ENCODE measurements around the gene CDK14.

Gene CDK14

GRCh38 chr7:90672210-90672609 lies 76.1 kb downstream of the CDK14 start:
- no peaks in the 10 kb centered on the region for H3K4me1 ChIP-seq (ENCODE audit: control insufficient read depth, insufficient read depth, low read length, poor library complexity, severe bottlenecking)
- no peaks in the 10 kb centered on the region for H3K9me3 ChIP-seq (ENCODE audit: control insufficient read depth, low read length)
- no peak for DNase-seq
- no peaks in the 10 kb centered on the region for H3K36me3 ChIP-seq (ENCODE audit: control insufficient read depth, insufficient read depth, low read length)
- no peak overlapping the region for H3K27ac ChIP-seq (ENCODE audit: insufficient read depth, low read length, poor library complexity, severe bottlenecking)
- H3K27me3 ChIP-seq (replicated peaks; ENCODE audit: control insufficient read depth, insufficient read depth, low read length, poor library complexity, severe bottlenecking) = no peaks in the 10 kb centered on the region
- no peak overlapping the region for H3K4me3 ChIP-seq (ENCODE audit: insufficient read depth, low read depth, low read length, poor library complexity, severe bottlenecking)

DNA sequence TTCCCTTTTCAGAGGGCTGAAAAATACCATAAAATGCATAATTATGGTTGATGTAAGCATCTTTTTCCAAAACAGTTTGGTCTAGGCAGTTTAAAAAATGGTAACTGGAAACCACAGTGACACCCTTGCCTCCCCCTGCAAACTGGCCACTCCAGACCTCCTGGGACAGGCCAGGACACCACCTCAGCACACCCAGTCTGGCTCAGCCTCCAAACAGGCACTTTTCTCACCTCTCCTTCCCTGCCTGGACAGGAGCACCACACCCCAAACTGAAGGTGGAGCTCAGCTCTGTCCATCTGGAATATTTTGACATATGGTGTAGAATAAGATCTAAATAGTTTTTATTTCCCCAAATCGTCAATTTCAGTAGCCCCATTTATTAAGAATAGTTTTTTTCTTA lies 78.5 kb downstream of the CDK14 start:
- H3K4me3 ChIP-seq (ENCODE audit: insufficient read depth, low read depth, low read length, poor library complexity, severe bottlenecking) = no peak overlapping the region
- DNase-seq = no peak
- H3K36me3 ChIP-seq (ENCODE audit: control insufficient read depth, insufficient read depth, low read length) = no peaks in the 10 kb centered on the region
- no peaks in the 10 kb centered on the region for H3K27me3 ChIP-seq (replicated peaks; ENCODE audit: control insufficient read depth, insufficient read depth, low read length, poor library complexity, severe bottlenecking)
- no peak overlapping the region for H3K27ac ChIP-seq (ENCODE audit: insufficient read depth, low read length, poor library complexity, severe bottlenecking)
- H3K4me1 ChIP-seq (ENCODE audit: control insufficient read depth, insufficient read depth, low read length, poor library complexity, severe bottlenecking) = no peaks in the 10 kb centered on the region
- no peaks in the 10 kb centered on the region for H3K9me3 ChIP-seq (ENCODE audit: control insufficient read depth, low read length)

DNA sequence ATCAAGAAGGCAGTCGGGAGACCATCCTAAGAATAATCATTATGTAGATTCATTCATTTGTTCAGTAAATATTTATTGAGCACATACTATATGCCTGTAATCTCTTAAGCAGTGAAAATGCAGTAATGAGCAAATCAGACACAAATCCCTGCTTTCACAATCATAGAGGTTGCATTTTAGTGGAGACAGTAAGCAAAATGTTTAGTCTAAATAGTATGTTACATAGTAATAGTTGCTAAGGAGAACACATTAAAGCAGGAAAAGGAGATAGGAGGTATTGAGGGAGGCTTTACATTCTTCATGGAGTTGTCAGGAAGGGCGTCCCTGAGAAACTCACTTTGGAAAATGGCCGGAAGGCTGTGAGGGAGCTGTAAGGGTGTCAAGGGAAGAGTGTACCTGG lies 79.9 kb downstream of the CDK14 start:
- no peaks in the 10 kb centered on the region for H3K9me3 ChIP-seq (ENCODE audit: control insufficient read depth, low read length)

GRCh38 chr7:90677486-90678404 lies 81.6 kb downstream of the CDK14 start:
- no peak overlapping the region for H3K4me3 ChIP-seq (ENCODE audit: insufficient read depth, low read depth, low read length, poor library complexity, severe bottlenecking)
- H3K9me3 ChIP-seq (ENCODE audit: control insufficient read depth, low read length) = no peaks in the 10 kb centered on the region
- no peaks in the 10 kb centered on the region for H3K27me3 ChIP-seq (replicated peaks; ENCODE audit: control insufficient read depth, insufficient read depth, low read length, poor library complexity, severe bottlenecking)
- no peak for DNase-seq
- H3K27ac ChIP-seq (ENCODE audit: insufficient read depth, low read length, poor library complexity, severe bottlenecking) = no peak overlapping the region
- no peaks in the 10 kb centered on the region for H3K36me3 ChIP-seq (ENCODE audit: control insufficient read depth, insufficient read depth, low read length)
- no peaks in the 10 kb centered on the region for H3K4me1 ChIP-seq (ENCODE audit: control insufficient read depth, insufficient read depth, low read length, poor library complexity, severe bottlenecking)

More for the DNA sequence above, 79.9 kb downstream of the CDK14 start:
- H3K27ac ChIP-seq (ENCODE audit: insufficient read depth, low read length, poor library complexity, severe bottlenecking) = no peak overlapping the region
- H3K4me3 ChIP-seq (ENCODE audit: insufficient read depth, low read depth, low read length, poor library complexity, severe bottlenecking) = no peak overlapping the region
- H3K4me1 ChIP-seq (ENCODE audit: control insufficient read depth, insufficient read depth, low read length, poor library complexity, severe bottlenecking) = no peaks in the 10 kb centered on the region
- H3K36me3 ChIP-seq (ENCODE audit: control insufficient read depth, insufficient read depth, low read length) = no peaks in the 10 kb centered on the region
- no peaks in the 10 kb centered on the region for H3K27me3 ChIP-seq (replicated peaks; ENCODE audit: control insufficient read depth, insufficient read depth, low read length, poor library complexity, severe bottlenecking)
- no peak for DNase-seq

GRCh38 chr7:90678986-90679385 lies 82.9 kb downstream of the CDK14 start:
- no peaks in the 10 kb centered on the region for H3K27me3 ChIP-seq (replicated peaks; ENCODE audit: control insufficient read depth, insufficient read depth, low read length, poor library complexity, severe bottlenecking)
- no peak overlapping the region for H3K4me3 ChIP-seq (ENCODE audit: insufficient read depth, low read depth, low read length, poor library complexity, severe bottlenecking)
- H3K36me3 ChIP-seq (ENCODE audit: control insufficient read depth, insufficient read depth, low read length) = no peaks in the 10 kb centered on the region
- H3K27ac ChIP-seq (ENCODE audit: insufficient read depth, low read length, poor library complexity, severe bottlenecking) = no peak overlapping the region
- DNase-seq = no peak
- no peaks in the 10 kb centered on the region for H3K4me1 ChIP-seq (ENCODE audit: control insufficient read depth, insufficient read depth, low read length, poor library complexity, severe bottlenecking)
- H3K9me3 ChIP-seq (ENCODE audit: control insufficient read depth, low read length) = no peaks in the 10 kb centered on the region

DNA sequence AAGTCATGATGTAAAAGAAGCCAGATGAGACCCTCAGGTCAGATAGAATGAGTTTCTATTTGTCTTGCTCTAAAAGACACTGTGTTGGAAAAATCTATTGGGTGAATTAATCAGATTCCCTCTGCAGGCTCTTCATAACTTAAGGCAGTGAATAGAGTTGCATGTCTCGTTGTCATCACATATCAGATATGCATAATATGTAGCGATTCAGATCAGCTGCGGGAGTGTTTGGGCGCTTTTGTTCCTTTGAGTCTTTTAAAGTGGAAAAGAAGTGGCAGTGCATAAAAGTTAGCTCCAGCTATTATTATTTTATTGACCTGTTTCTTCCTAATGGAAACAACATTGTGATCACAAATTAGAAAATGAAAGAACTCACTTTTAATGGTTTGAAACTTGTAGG lies 84.4 kb downstream of the CDK14 start:
- no peaks in the 10 kb centered on the region for H3K9me3 ChIP-seq (ENCODE audit: control insufficient read depth, low read length)
- no peak for DNase-seq
- H3K4me1 ChIP-seq (ENCODE audit: control insufficient read depth, insufficient read depth, low read length, poor library complexity, severe bottlenecking) = no peaks in the 10 kb centered on the region

DNA sequence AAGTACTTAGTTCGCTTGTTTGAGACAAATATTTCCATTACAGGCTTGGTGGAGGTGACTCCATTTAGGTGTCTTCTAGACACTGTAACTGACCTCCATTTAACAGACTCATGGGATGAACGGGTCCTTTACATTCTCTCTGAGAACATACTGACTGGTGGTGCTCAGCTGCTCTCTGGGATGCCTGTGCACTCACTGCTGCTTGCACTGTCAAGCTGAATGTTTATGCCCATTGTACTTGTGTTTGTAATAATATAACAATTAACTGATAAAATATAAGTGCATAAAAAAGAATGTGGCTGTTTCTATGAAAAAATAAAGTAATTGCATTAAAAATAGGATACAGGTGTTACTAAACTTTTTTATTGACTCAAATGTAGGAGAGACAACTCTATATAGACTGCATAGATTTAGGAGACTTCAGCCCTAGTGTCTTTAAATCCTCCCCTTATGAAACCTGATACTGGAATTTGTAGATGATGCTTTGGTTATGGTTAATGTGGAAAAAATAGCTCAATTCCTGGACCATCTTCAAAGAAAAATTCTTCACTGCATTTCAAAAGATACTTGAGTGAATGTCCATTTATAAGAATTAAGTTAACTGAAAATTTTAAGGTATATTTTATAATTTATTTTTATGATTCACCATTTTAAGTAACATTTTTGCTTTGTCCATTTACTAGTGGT lies 85.4 kb downstream of the CDK14 start:
- H3K4me1 ChIP-seq (ENCODE audit: control insufficient read depth, insufficient read depth, low read length, poor library complexity, severe bottlenecking) = no peaks in the 10 kb centered on the region
- no peak overlapping the region for H3K4me3 ChIP-seq (ENCODE audit: insufficient read depth, low read depth, low read length, poor library complexity, severe bottlenecking)
- H3K36me3 ChIP-seq (ENCODE audit: control insufficient read depth, insufficient read depth, low read length) = no peaks in the 10 kb centered on the region
- no peaks in the 10 kb centered on the region for H3K9me3 ChIP-seq (ENCODE audit: control insufficient read depth, low read length)
- no peak overlapping the region for H3K27ac ChIP-seq (ENCODE audit: insufficient read depth, low read length, poor library complexity, severe bottlenecking)
- no peak for DNase-seq
- no peaks in the 10 kb centered on the region for H3K27me3 ChIP-seq (replicated peaks; ENCODE audit: control insufficient read depth, insufficient read depth, low read length, poor library complexity, severe bottlenecking)

More for the DNA sequence above, 84.4 kb downstream of the CDK14 start:
- Histone ChIP-seq H3K4me3 (ENCODE audit: insufficient read depth, low read depth, low read length, poor library complexity, severe bottlenecking) (no peak overlapping the region), H3K27ac (ENCODE audit: insufficient read depth, low read length, poor library complexity, severe bottlenecking) (no peak overlapping the region), H3K27me3 (replicated peaks; ENCODE audit: control insufficient read depth, insufficient read depth, low read length, poor library complexity, severe bottlenecking) (no peaks in the 10 kb centered on the region), H3K36me3 (ENCODE audit: control insufficient read depth, insufficient read depth, low read length) (no peaks in the 10 kb centered on the region)

GRCh38 chr7:90686146-90686545 lies 90.0 kb downstream of the CDK14 start:
- no peak overlapping the region for H3K27ac ChIP-seq (ENCODE audit: insufficient read depth, low read length, poor library complexity, severe bottlenecking)
- no peak overlapping the region for H3K4me3 ChIP-seq (ENCODE audit: insufficient read depth, low read depth, low read length, poor library complexity, severe bottlenecking)
- H3K27me3 ChIP-seq (replicated peaks; ENCODE audit: control insufficient read depth, insufficient read depth, low read length, poor library complexity, severe bottlenecking) = no peaks in the 10 kb centered on the region
- H3K4me1 ChIP-seq (ENCODE audit: control insufficient read depth, insufficient read depth, low read length, poor library complexity, severe bottlenecking) = no peaks in the 10 kb centered on the region
- no peak for DNase-seq
- no peaks in the 10 kb centered on the region for H3K9me3 ChIP-seq (ENCODE audit: control insufficient read depth, low read length)
- no peaks in the 10 kb centered on the region for H3K36me3 ChIP-seq (ENCODE audit: control insufficient read depth, insufficient read depth, low read length)

- no peak for DNase-seq
- Histone ChIP-seq H3K4me3 (ENCODE audit: insufficient read depth, low read depth, low read length, poor library complexity, severe bottlenecking) (no peak overlapping the region), H3K27ac (ENCODE audit: insufficient read depth, low read length, poor library complexity, severe bottlenecking) (no peak overlapping the region), H3K36me3 (ENCODE audit: control insufficient read depth, insufficient read depth, low read length) (no peaks in the 10 kb centered on the region), H3K27me3 (replicated peaks; ENCODE audit: control insufficient read depth, insufficient read depth, low read length, poor library complexity, severe bottlenecking) (no peaks in the 10 kb centered on the region), H3K9me3 (ENCODE audit: control insufficient read depth, low read length) (no peaks in the 10 kb centered on the region), H3K4me1 (ENCODE audit: control insufficient read depth, insufficient read depth, low read length, poor library complexity, severe bottlenecking) (no peaks in the 10 kb centered on the region)
These were observed 92.7 kb downstream of the CDK14 start for GRCh38 chr7:90688810-90689209.

- Histone ChIP-seq H3K4me1 (ENCODE audit: control insufficient read depth, insufficient read depth, low read length, poor library complexity, severe bottlenecking) (no peaks in the 10 kb centered on the region), H3K9me3 (ENCODE audit: control insufficient read depth, low read length) (no peaks in the 10 kb centered on the region), H3K36me3 (ENCODE audit: control insufficient read depth, insufficient read depth, low read length) (no peaks in the 10 kb centered on the region), H3K27ac (ENCODE audit: insufficient read depth, low read length, poor library complexity, severe bottlenecking) (no peak overlapping the region), H3K4me3 (ENCODE audit: insufficient read depth, low read depth, low read length, poor library complexity, severe bottlenecking) (no peak overlapping the region), H3K27me3 (replicated peaks; ENCODE audit: control insufficient read depth, insufficient read depth, low read length, poor library complexity, severe bottlenecking) (no peaks in the 10 kb centered on the region)
- DNase-seq = no peak
These were observed 93.1 kb downstream of the CDK14 start for GRCh38 chr7:90689260-90689659.
